Measurements from ENCODE around the gene MTA3.

Gene MTA3

GRCh38 chr2:42788882-42789281, 220.4 kb downstream of the MTA3 start:
- intact Hi-C loops (cut with DNase I) = no loop called here
- DNase-seq = no peak

GRCh38 chr2:42789751-42790150, 221.3 kb downstream of the MTA3 start:
- intact Hi-C loops (cut with DNase I) = no loop called here

GRCh38 chr2:42791606-42792005, 223.2 kb downstream of the MTA3 start:
- intact Hi-C loops (cut with DNase I) = no loop called here
- peak in 2 of 42 donors; percentile 18 to 24 for DNase-seq

More at GRCh38 chr2:42789751-42790150, 221.3 kb downstream of the MTA3 start:
- DNase-seq = no peak

- intact Hi-C loops (cut with DNase I) = no loop called here
- peak in 8 of 42 donors; percentile 16 to 53 (median 43) for DNase-seq
Measured at GRCh38 chr2:42792087-42792582, 223.7 kb downstream of the MTA3 start.

- intact Hi-C loops (cut with DNase I) = no loop called here
- DNase-seq = peak in 8 of 42 donors; percentile 10 to 54 (median 38)
Measured at GRCh38 chr2:42792583-42793333, 224.3 kb downstream of the MTA3 start, which contains the start of gene HAAO. TSS of gene HAAO (minus strand) at chr2:42792583. CDS start at chr2:42792536, 47 bp downstream.

- intact Hi-C loops (cut with DNase I) = no loop called here
- no peak for DNase-seq
Measured at GRCh38 chr2:42793334-42794270, 225.2 kb downstream of the MTA3 start.

GRCh38 chr2:42794271-42795046, 226.0 kb downstream of the MTA3 start:
- intact Hi-C loops (cut with DNase I) = no loop called here
- DNase-seq = no peak

GRCh38 chr2:42795275-42795674, 226.8 kb downstream of the MTA3 start:
- intact Hi-C loops (cut with DNase I) = no loop called here
- no peak for DNase-seq

- intact Hi-C loops (cut with DNase I) = no loop called here
- no peak for DNase-seq
Measured at GRCh38 chr2:42795841-42796301, 227.4 kb downstream of the MTA3 start.

- intact Hi-C loops (cut with DNase I) = no loop called here
- no peak for DNase-seq
Measured at GRCh38 chr2:42796427-42797248, 228.2 kb downstream of the MTA3 start.

- intact Hi-C loops (cut with DNase I) = no loop called here
- no peak for DNase-seq
Measured at GRCh38 chr2:42797281-42797680, 228.8 kb downstream of the MTA3 start.

- intact Hi-C loops (cut with DNase I) = no loop called here
Measured at GRCh38 chr2:42799881-42800280, 231.4 kb downstream of the MTA3 start.

GRCh38 chr2:42800461-42800962, 232.1 kb downstream of the MTA3 start:
- intact Hi-C loops (cut with DNase I) = no loop called here
- DNase-seq = no peak

More at GRCh38 chr2:42799881-42800280, 231.4 kb downstream of the MTA3 start:
- no peak for DNase-seq

GRCh38 chr2:42800981-42801380, 232.5 kb downstream of the MTA3 start:
- DNase-seq = peak in 1 of 42 donors; percentile 28
- intact Hi-C loops (cut with DNase I) = no loop called here

- intact Hi-C loops (cut with DNase I) = no loop called here
- no peak for DNase-seq
Measured at GRCh38 chr2:42801381-42801780, 232.9 kb downstream of the MTA3 start.

GRCh38 chr2:42802150-42802549, 233.7 kb downstream of the MTA3 start:
- DNase-seq = no peak
- intact Hi-C loops (cut with DNase I) = no loop called here

GRCh38 chr2:42804338-42804737, 235.9 kb downstream of the MTA3 start:
- intact Hi-C loops (cut with DNase I) = no loop called here
- peak in 1 of 42 donors; percentile 29 for DNase-seq

GRCh38 chr2:42804891-42805290, 236.5 kb downstream of the MTA3 start:
- intact Hi-C loops (cut with DNase I) = no loop called here
- DNase-seq = peak in 36 of 42 donors; percentile 23 to 88 (median 54)

Measured in head of caudate nucleus (tissue), 42 donors.